Fibroblast of upper back skin (primary cell): ENCODE results near the gene NUDT3.
A peak's percentile ranks its signal among the peaks of the same experiment; 100 is the strongest.
"Not testable (repeated sequence)": the region's sequence is repeated elsewhere in the genome, so short reads cannot be mapped to it uniquely, and the experiment has no call there.

Experiments used
- DNase-seq: peaks from one replicate; pipeline ENCODE4 v3.0.0-alpha.2; 2013

The NUDT3 gene

DNA sequence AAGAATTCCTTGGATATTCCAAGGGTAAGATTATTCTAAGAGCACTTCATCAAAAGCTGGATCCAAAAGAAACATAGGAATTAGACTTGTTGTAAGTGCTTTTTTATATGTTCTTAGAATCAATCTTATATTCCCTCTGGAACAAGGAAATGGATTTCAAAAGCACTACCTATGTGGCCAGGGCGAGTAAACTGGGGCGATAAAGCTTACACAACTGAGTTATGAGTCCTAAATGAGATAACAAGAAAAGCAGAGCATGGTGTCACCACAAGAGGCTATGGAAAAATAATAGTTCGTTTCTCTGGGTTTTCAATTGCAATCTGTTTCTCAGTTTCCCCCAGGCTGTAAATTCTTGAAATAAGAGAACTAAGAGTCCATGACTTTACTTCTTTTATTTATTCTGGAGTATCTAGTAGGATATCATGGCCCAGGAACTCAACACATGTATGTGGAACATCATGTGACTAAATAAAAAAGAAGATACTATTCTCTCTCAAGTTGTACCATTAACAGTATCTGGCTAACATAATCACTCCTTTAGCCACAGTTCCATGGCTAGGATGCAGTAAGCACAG is 51.5 kb downstream of the NUDT3 start:
- no peak for DNase-seq

GRCh38 chr6:34340394-34340793 is 52.1 kb downstream of the NUDT3 start:
- no peak for DNase-seq

GRCh38 chr6:34339971-34340370 is 52.5 kb downstream of the NUDT3 start:
- DNase-seq = no peak

DNA sequence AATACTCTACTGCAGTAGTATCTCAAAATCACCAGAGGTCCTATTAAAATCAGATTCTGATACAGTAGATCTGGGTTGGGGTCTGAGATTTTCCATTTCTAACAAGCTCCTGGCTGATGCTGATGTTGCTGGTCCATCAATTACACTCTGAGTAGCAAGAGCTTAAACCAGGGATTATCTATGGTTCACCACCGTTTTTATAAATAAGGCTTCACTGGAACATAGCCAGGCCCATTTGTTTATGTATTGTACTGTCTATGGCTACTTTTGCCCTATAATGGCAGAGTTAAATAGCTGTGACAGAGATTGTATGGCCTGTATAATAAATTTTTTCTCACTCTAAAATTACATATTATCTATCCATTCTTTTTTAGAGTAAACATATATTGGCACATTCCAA is 53.0 kb downstream of the NUDT3 start:
- DNase-seq = no peak

GRCh38 chr6:34338811-34339210 is 53.7 kb downstream of the NUDT3 start:
- no peak for DNase-seq

- DNase-seq = no peak
Measured at GRCh38 chr6:34338377-34338776, 54.1 kb downstream of the NUDT3 start.

DNA sequence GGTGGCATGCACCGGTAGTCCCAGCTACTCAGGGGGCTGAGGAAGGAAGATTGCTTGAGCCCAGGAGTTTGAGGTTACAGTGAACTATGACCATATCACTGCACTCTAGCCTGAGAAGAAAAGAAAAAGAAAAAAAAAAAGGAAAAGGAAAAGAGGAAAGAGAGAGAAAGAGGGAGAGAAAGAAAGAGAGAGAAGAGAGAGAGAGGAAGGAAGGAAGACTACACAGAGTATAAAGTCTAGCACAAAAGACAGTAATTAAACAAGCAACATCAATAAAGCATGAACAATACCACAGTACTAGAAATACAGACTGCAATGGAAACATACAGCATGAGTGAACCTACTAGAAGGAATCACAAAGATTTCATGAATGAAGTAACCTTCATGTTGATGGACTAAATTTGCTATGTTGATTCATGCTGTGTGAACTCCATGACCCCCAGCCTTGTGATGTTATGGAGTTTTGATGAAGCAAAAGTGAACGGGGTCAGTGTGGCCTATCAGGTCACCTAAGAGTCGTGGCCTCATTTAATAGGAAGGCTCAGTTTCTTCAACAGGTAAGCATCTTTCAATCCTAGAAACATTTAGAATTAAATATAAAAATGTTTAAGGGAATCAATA is 57.6 kb downstream of the NUDT3 start:
- no peak for DNase-seq

- DNase-seq = no peak
Measured at GRCh38 chr6:34333858-34334257, 58.6 kb downstream of the NUDT3 start.

- no peak for DNase-seq
Measured at GRCh38 chr6:34332251-34333198, 59.9 kb downstream of the NUDT3 start.

DNA sequence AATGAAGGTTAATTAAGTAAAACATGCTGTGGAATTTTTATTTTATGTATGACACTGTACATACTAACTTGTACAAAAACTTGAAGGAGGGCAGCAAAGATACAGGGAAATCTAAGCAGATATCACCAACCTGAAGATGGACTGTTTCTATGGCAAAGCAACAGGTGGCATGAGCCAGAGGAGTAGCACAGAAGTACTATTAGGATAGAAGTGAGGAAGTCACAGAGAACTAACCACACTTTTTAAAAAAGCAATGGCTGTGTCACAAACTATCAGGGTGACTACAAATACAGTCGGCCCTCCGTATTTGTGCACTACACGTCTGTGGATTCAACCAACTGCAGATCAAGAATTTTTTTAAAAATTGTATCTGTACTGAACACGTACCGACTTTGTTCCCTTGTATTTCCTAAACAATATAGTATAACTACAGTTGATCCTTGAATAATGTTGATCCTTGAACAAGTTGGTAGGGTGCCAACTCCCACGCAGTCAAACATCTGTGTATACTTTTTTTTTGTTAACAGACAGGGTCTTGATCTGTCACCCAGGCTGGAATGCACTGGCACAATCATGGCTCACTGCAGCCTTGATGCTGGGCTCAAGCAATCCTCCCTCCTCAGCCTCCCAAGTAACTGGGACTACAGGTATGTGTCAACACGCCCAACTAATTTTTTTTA is 61.0 kb downstream of the NUDT3 start:
- no peak for DNase-seq

DNA sequence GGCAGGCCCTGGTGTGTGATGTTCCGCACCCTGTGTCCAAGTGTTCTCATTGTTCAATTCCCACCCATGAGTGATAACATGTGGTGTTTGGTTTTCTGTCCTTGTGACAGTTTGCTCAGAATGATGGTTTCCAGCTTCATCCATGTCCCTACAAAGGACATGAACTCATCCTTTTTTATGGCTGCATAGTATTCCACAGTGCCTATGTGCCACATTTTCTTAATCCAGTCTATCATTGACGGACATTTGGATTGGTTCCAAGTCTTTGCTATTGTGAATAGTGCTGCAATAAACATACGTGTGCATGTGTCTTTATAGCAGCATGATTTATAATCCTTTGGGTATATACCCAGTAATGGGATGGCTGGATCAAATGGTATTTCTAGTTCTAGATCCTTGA is 62.7 kb downstream of the NUDT3 start:
- not testable (repeated sequence) for DNase-seq

DNA sequence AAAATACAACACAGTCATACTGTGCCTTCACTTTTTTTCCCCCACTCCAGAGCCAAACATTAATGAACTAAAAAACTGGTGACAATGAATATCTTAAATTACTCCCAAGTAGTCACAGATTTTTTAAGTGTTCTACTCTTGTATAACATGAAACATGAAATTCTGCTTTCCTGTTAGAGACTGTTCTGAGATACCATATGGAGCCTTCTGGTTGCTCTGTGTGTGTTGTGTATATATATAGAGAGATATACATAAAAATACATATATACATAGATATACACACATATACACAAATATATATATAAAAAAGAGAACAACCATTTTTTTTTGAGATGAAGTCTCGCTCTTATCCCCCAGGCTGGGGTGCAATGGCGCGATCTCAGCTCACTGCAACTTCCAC is 63.5 kb downstream of the NUDT3 start:
- no peak for DNase-seq

- not testable (repeated sequence) for DNase-seq
Measured at GRCh38 chr6:34327313-34328205, 64.9 kb downstream of the NUDT3 start.

GRCh38 chr6:34325633-34326032 is 66.8 kb downstream of the NUDT3 start:
- DNase-seq = no peak

GRCh38 chr6:34324738-34325444 is 67.6 kb downstream of the NUDT3 start:
- peak; percentile 57 for DNase-seq

DNA sequence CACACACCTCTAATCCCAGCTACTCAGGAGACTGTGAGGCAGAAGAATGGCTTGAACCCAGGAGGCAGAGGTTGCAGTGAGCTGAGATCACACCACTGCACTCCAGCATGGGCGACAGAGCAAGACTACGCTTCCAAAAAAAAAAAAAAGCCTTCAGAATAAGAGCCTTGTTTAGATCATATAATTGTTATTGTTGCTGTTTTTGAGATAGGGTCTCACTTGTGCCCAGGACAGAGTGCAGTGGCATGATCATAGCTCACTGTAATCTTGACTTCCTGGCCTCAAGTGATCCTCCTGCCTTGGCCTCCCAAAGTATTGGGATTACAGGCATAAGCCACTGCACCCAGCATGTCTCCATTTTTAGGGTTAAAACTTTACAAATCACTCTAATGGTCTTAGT is 68.2 kb downstream of the NUDT3 start:
- DNase-seq = not testable (repeated sequence)

DNA sequence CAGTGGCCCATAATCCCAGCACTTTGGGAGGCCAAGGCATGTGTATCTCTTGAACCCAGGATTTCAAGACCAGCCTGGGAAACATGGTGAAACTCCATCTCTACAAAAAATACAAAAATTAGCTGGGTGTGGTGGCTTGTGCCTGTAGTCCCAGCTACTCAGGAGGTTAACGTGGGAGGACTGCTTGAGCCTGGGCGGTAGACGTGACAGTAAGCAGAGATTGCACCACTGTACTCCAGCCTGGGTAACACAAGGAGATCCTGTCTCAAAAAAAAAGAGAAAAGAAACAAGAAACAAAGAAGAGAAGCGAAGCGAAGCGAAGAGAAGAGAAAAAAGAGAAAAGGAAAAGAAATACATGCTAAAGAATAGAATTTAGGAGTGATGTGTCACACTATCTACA is 69.2 kb downstream of the NUDT3 start:
- no peak for DNase-seq

GRCh38 chr6:34322732-34323131 is 69.7 kb downstream of the NUDT3 start:
- no peak for DNase-seq

- no peak for DNase-seq
Measured at GRCh38 chr6:34321821-34322220, 70.6 kb downstream of the NUDT3 start.

GRCh38 chr6:34319471-34319885 is 73.0 kb downstream of the NUDT3 start:
- DNase-seq = no peak
